Osteocyte (in vitro differentiated cells): Measurements from ENCODE around the gene SPNS1. TPM values are rescaled to one million over a fixed set of nuclear protein-coding genes. Genes with fewer than 3 reads are reported as not detected.
"Not testable (repeated sequence)": the region's sequence is repeated elsewhere in the genome, so short reads cannot be mapped to it uniquely, and the experiment has no call there.

ENCODE experiments used
- DNase-seq: peaks from one replicate; pipeline ENCODE4 v3.0.0; 2021; ENCODE audit warnings: mixed read lengths; ENCODE audit not compliant: unreplicated experiment; ENCODE audit errors: extremely low spot score
- H3K27ac Mint-ChIP-seq: one replicate; pipeline ENCODE4 v1.8.0; 2021; ENCODE audit warnings: mild to moderate bottlenecking, mixed read lengths; ENCODE audit not compliant: unreplicated experiment
- H3K27me3 Mint-ChIP-seq: one replicate; pipeline ENCODE4 v1.8.0; 2021; ENCODE audit warnings: mixed read lengths; ENCODE audit not compliant: unreplicated experiment
- H3K36me3 Mint-ChIP-seq: one replicate; pipeline ENCODE4 v1.8.0; 2021; ENCODE audit warnings: mixed read lengths; ENCODE audit not compliant: unreplicated experiment
- H3K4me1 Mint-ChIP-seq: one replicate; pipeline ENCODE4 v1.8.0; 2021; ENCODE audit warnings: mixed read lengths; ENCODE audit not compliant: unreplicated experiment
- H3K4me3 Mint-ChIP-seq: one replicate; pipeline ENCODE4 v1.8.0; 2021; ENCODE audit warnings: mild to moderate bottlenecking, moderate library complexity, mixed read lengths; ENCODE audit not compliant: unreplicated experiment
- H3K9me3 Mint-ChIP-seq: one replicate; pipeline ENCODE4 v1.8.0; 2021; ENCODE audit warnings: mixed read lengths; ENCODE audit not compliant: unreplicated experiment
- total RNA-seq: library from RNA; stranded (reverse); gene quantifications from 2 replicates; pipeline ENCODE4 v1.2.1, GENCODE V29; 2021
- TF ChIP-seq, protein P1 (sequence below): fragments of 200-600 bp; sonication (generic); IDR thresholded peaks from 2 replicates; pipeline ENCODE4 v1.5.0; 2021; ENCODE audit warnings: antibody characterized with exemption, mild to moderate bottlenecking, moderate library complexity

Gene SPNS1
- total RNA-seq, 1 donor from 2014 or later: 96.6 TPM

- Mint-ChIP-seq H3K36me3 (no peaks in the 10 kb centered on the region), H3K4me3 (no peak overlapping the region), H3K27me3 (peaks cover 31% of the 10 kb centered on the region), H3K27ac (no peak overlapping the region), H3K9me3 (no peaks in the 10 kb centered on the region), H3K4me1 (no peaks in the 10 kb centered on the region)
- DNase-seq: no peak
- TF ChIP-seq, protein P1, sequence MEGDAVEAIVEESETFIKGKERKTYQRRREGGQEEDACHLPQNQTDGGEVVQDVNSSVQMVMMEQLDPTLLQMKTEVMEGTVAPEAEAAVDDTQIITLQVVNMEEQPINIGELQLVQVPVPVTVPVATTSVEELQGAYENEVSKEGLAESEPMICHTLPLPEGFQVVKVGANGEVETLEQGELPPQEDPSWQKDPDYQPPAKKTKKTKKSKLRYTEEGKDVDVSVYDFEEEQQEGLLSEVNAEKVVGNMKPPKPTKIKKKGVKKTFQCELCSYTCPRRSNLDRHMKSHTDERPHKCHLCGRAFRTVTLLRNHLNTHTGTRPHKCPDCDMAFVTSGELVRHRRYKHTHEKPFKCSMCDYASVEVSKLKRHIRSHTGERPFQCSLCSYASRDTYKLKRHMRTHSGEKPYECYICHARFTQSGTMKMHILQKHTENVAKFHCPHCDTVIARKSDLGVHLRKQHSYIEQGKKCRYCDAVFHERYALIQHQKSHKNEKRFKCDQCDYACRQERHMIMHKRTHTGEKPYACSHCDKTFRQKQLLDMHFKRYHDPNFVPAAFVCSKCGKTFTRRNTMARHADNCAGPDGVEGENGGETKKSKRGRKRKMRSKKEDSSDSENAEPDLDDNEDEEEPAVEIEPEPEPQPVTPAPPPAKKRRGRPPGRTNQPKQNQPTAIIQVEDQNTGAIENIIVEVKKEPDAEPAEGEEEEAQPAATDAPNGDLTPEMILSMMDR: no peak
Measured at GRCh38 chr16:29000019-29000418, 25.4 kb downstream of the SPNS1 start.

- H3K27ac Mint-ChIP-seq, H3K4me1 Mint-ChIP-seq, H3K36me3 Mint-ChIP-seq, H3K9me3 Mint-ChIP-seq, DNase-seq, H3K4me3 Mint-ChIP-seq: not testable (repeated sequence)
- peaks cover 33% of the 10 kb centered on the region for H3K27me3 Mint-ChIP-seq
Measured at GRCh38 chr16:29004496-29005139, 30.0 kb downstream of the SPNS1 start.

GRCh38 chr16:29007730-29008593 is 33.4 kb downstream of the SPNS1 start:
- Mint-ChIP-seq H3K27ac (no peak overlapping the region), H3K4me3 (no peak overlapping the region), H3K27me3 (peaks cover 27% of the 10 kb centered on the region), H3K36me3 (no peaks in the 10 kb centered on the region), H3K9me3 (no peaks in the 10 kb centered on the region), H3K4me1 (no peaks in the 10 kb centered on the region)
- DNase-seq: no peak
- TF ChIP-seq, protein P1: no peak

GRCh38 chr16:29009050-29009837 is 34.7 kb downstream of the SPNS1 start:
- no peak overlapping the region for H3K27ac Mint-ChIP-seq
- DNase-seq: no peak
- H3K4me1 Mint-ChIP-seq: no peaks in the 10 kb centered on the region
- peaks cover 17% of the 10 kb centered on the region for H3K27me3 Mint-ChIP-seq
- no peaks in the 10 kb centered on the region for H3K36me3 Mint-ChIP-seq
- H3K4me3 Mint-ChIP-seq: no peak overlapping the region
- H3K9me3 Mint-ChIP-seq: no peaks in the 10 kb centered on the region
- TF ChIP-seq, protein P1: no peak

DNA sequence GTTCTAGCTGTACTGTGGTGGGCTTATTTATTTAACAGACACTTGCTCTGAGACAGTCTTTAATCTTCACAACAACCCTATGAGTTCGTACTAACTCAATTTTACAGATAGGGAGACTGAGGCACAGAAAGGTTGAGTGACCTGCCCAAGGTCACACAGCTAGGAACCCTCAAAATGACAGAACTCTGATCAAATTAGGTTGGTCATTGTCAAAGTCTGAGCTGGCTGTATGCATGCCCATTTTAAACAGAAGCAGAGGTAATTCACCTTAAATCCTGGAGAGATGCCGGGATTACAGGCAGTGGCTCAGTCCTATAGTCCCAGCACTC is 35.2 kb downstream of the SPNS1 start:
- H3K4me3 Mint-ChIP-seq: no peak overlapping the region
- H3K27me3 Mint-ChIP-seq: peaks cover 13% of the 10 kb centered on the region
- TF ChIP-seq, protein P1: no peak
- no peaks in the 10 kb centered on the region for H3K4me1 Mint-ChIP-seq
- H3K9me3 Mint-ChIP-seq: no peaks in the 10 kb centered on the region
- no peaks in the 10 kb centered on the region for H3K36me3 Mint-ChIP-seq
- H3K27ac Mint-ChIP-seq: no peak overlapping the region
- DNase-seq: no peak
